H1 (cell line): ENCODE measurements around the gene ABCG1. TPM values are rescaled to one million over a fixed set of nuclear protein-coding genes. Genes with fewer than 3 reads are reported as not detected.

ENCODE experiments used
- CTCF ChIA-PET: fragments of 300-600 bp; sonication (Branson Sonifier 250); formaldehyde crosslinking; loops from one replicate; lab custom pipeline; 2021; ENCODE audit not compliant: partially characterized antibody; lab: Charles Lee
- POLR2A ChIA-PET: fragments of 300-600 bp; sonication (Branson Sonifier 250); formaldehyde crosslinking; loops from one replicate; lab custom pipeline; 2021; ENCODE audit warnings: inconsistent platforms; ENCODE audit not compliant: partially characterized antibody; lab: Charles Lee
- DNase-seq, 2 experiments: peaks; one replicate each; pipeline versions ENCODE4 v3.0.0 to v3.0.0-alpha.2; 2010 to 2022; ENCODE audit warnings: low spot score in 2 of 2, low read depth in 1 of 2, mixed read lengths in 1 of 2
- FAIRE-seq: peaks from 2 replicates; lab custom pipeline; 2011; peaks lifted over from hg19 to GRCh38; lab: Jason Lieb, UNC
- H2AFZ ChIP-seq: 2 replicates; pipeline ENCODE4 v1.8.1; 2012; ENCODE audit warnings: low read length, inconsistent platforms
- H2AK5ac ChIP-seq: 2 replicates; pipeline ENCODE4 v1.6.1; 2013; ENCODE audit warnings: low read depth, low read length
- H2BK120ac ChIP-seq: replicated peaks from 2 replicates; pipeline ENCODE3; 2013; ENCODE audit warnings: low read depth, low read length, inconsistent platforms
- H2BK12ac ChIP-seq: 2 replicates; pipeline ENCODE4 v1.6.1; 2013; ENCODE audit warnings: low read depth, low read length
- H2BK15ac ChIP-seq: 2 replicates; pipeline ENCODE4 v1.6.1; 2013; ENCODE audit warnings: low read length
- H2BK20ac ChIP-seq: 2 replicates; pipeline ENCODE4 v1.6.1; 2013; ENCODE audit warnings: low read length
- H2BK5ac ChIP-seq: 2 replicates; pipeline ENCODE4 v1.6.1; 2013; ENCODE audit warnings: low read depth, low read length
- H3K14ac ChIP-seq: 2 replicates; pipeline ENCODE4 v1.6.1; 2013; ENCODE audit warnings: inconsistent platforms; ENCODE audit not compliant: insufficient read length
- H3K18ac ChIP-seq: 2 replicates; pipeline ENCODE4 v1.6.1; 2013; ENCODE audit warnings: low read length; ENCODE audit errors: extremely low read depth
- H3K23ac ChIP-seq: 2 replicates; pipeline ENCODE4 v1.6.1; 2013; ENCODE audit warnings: inconsistent platforms; ENCODE audit not compliant: insufficient read length
- H3K23me2 ChIP-seq: 2 replicates; pipeline ENCODE4 v1.6.1; 2013; ENCODE audit warnings: low read depth, low read length
- H3K27ac ChIP-seq: 2 replicates; pipeline ENCODE4 v1.6.1; 2011; ENCODE audit warnings: low read depth, low read length, inconsistent platforms
- H3K27me3 ChIP-seq, 4 experiments: replicated peaks in 1 of 4; 1 replicate in 1 of 4; 2 replicates in 3 of 4; pipeline versions ENCODE4 v1.6.1 to v1.8.1; 2011 to 2013; ENCODE audit warnings: low read length in 3 of 4, mild to moderate bottlenecking in 3 of 4, inconsistent platforms in 2 of 4, mixed read lengths in 2 of 4, moderate library complexity in 1 of 4; ENCODE audit not compliant: control insufficient read depth in 3 of 4, insufficient read depth in 3 of 4; ENCODE audit errors: extremely low read depth in 1 of 4
- H3K36me3 ChIP-seq, 4 experiments: 2 replicates each; pipeline versions ENCODE4 v1.6.1 to v1.8.1; 2011 to 2013; ENCODE audit warnings: mild to moderate bottlenecking in 4 of 4, low read length in 3 of 4, moderate library complexity in 2 of 4, control low read depth in 1 of 4, inconsistent platforms in 1 of 4; ENCODE audit not compliant: insufficient read depth in 4 of 4, control insufficient read depth in 2 of 4
- H3K4ac ChIP-seq: replicated peaks from 2 replicates; pipeline ENCODE3; 2013; ENCODE audit warnings: low read length, low read depth, mixed read lengths, inconsistent platforms; ENCODE audit not compliant: insufficient read length
- H3K4me1 ChIP-seq, 4 experiments: replicated peaks in 1 of 4; 1 replicate in 1 of 4; 2 replicates in 3 of 4; pipeline versions ENCODE4 v1.6.1 to v1.8.1; 2011 to 2013; ENCODE audit warnings: low read length in 3 of 4, inconsistent platforms in 2 of 4, mixed read lengths in 1 of 4; ENCODE audit not compliant: insufficient read depth in 4 of 4, control insufficient read depth in 3 of 4
- H3K4me2 ChIP-seq, 2 experiments: 2 replicates each; pipeline versions ENCODE4 v1.6.1 to v1.8.1; 2011 to 2013; ENCODE audit warnings: low read depth in 2 of 2, low read length in 2 of 2, control low read depth in 1 of 2, inconsistent platforms in 1 of 2, mild to moderate bottlenecking in 1 of 2; ENCODE audit not compliant: insufficient read depth in 1 of 2
- H3K4me3 ChIP-seq, 4 experiments: fragments of 200-600, 300-600 bp in 1 of 4; sonication (generic), shearing (Covaris generic), sonication (Bioruptor Twin) in 1 of 4; 2 replicates each; pipeline versions ENCODE4 v1.5.1 to v1.8.1; 2011 to 2016; ENCODE audit warnings: low read length in 4 of 4, low read depth in 3 of 4, control low read depth in 2 of 4, inconsistent platforms in 2 of 4, mild to moderate bottlenecking in 2 of 4, mixed read lengths in 1 of 4, moderate library complexity in 1 of 4; ENCODE audit not compliant: insufficient read depth in 2 of 4; ENCODE audit errors: extremely low read depth in 1 of 4
- H3K56ac ChIP-seq: replicated peaks from 2 replicates; pipeline ENCODE3; 2013; ENCODE audit warnings: low read depth, mild to moderate bottlenecking, mixed read lengths, low read length, inconsistent platforms; ENCODE audit not compliant: insufficient read length
- H3K79me1 ChIP-seq: 2 replicates; pipeline ENCODE4 v1.6.1; 2013; ENCODE audit warnings: low read depth, low read length, control low read depth
- H3K79me2 ChIP-seq, 2 experiments: 2 replicates each; pipeline versions ENCODE4 v1.6.1 to v1.8.1; 2012 to 2013; ENCODE audit warnings: low read length in 2 of 2, mild to moderate bottlenecking in 2 of 2, inconsistent platforms in 1 of 2; ENCODE audit not compliant: insufficient read depth in 2 of 2, control insufficient read depth in 1 of 2
- H3K9ac ChIP-seq, 4 experiments: replicated peaks in 1 of 4; 1 replicate in 1 of 4; 2 replicates in 3 of 4; pipeline versions ENCODE4 v1.6.1 to v1.8.1; 2011 to 2013; ENCODE audit warnings: low read depth in 3 of 4, low read length in 3 of 4, control low read depth in 2 of 4, mild to moderate bottlenecking in 2 of 4, moderate library complexity in 2 of 4, inconsistent platforms in 1 of 4; ENCODE audit errors: extremely low read depth in 1 of 4
- H3K9me3 ChIP-seq, 2 experiments: 2 replicates each; pipeline versions ENCODE4 v1.6.1 to v1.8.1; 2012 to 2013; ENCODE audit warnings: mild to moderate bottlenecking in 2 of 2, moderate library complexity in 2 of 2, control low read depth in 1 of 2, inconsistent platforms in 1 of 2, low read depth in 1 of 2, low read length in 1 of 2, mixed read lengths in 1 of 2; ENCODE audit not compliant: insufficient read depth in 2 of 2
- H4K20me1 ChIP-seq, 2 experiments: replicated peaks in 1 of 2; 2 replicates each; pipeline versions ENCODE3 to v1.8.1; 2011 to 2013; ENCODE audit warnings: inconsistent platforms in 2 of 2, low read length in 2 of 2, mild to moderate bottlenecking in 1 of 2; ENCODE audit not compliant: insufficient read depth in 2 of 2, control insufficient read depth in 1 of 2
- H4K5ac ChIP-seq: 2 replicates; pipeline ENCODE4 v1.6.1; 2013; ENCODE audit warnings: low read length, low read depth, mixed read lengths, inconsistent platforms; ENCODE audit not compliant: insufficient read length
- H4K8ac ChIP-seq: 2 replicates; pipeline ENCODE4 v1.8.0; 2013; ENCODE audit warnings: mild to moderate bottlenecking, moderate library complexity, low read length, inconsistent platforms; ENCODE audit not compliant: insufficient read depth; ENCODE audit errors: extremely low read depth
- H4K91ac ChIP-seq: replicated peaks from 2 replicates; pipeline ENCODE3; 2013; ENCODE audit warnings: low read length, mixed read lengths, inconsistent platforms; ENCODE audit not compliant: insufficient read length
- ASH2L ChIP-seq: fragments of 200-600, 300-600 bp; sonication (generic); IDR thresholded peaks from one replicate; pipeline ENCODE4 v1.7.1; 2017; ENCODE audit warnings: low read length
- CBX5 ChIP-seq: fragments of 300-800, 300-1000 bp; sonication (generic); IDR thresholded peaks from 2 replicates; pipeline ENCODE4 v1.7.1; 2016; ENCODE audit warnings: antibody characterized with exemption, low read length, low read depth
- WGBS, 2 experiments: shearing (Covaris generic) in 1 of 2; methylation state at CpG; one replicate each; pipeline versions ENCODE4 v1.1.6 to v1.1.7; 2013 to 2015; ENCODE audit warnings: low lambda C conversion rate in 2 of 2, mixed read lengths in 2 of 2, inconsistent platforms in 1 of 2, low coverage in 1 of 2, missing lambda C conversion rate in 1 of 2; ENCODE audit not compliant: insufficient replicate concordance in 2 of 2, insufficient coverage in 1 of 2, insufficient read length in 1 of 2; ENCODE audit errors: extremely low coverage in 1 of 2, missing lambda C conversion rate in 1 of 2; 5-methylcytosine and 5-hydroxymethylcytosine counted together
- polyA plus RNA-seq, 7 experiments: library from polyadenylated mRNA; depleted of rRNA in 3 of 7; stranded (reverse) in 5 of 7; unstranded in 2 of 7; fragments of >200 nt in 5 of 7; fragments of 200-250 nt in 2 of 7; gene quantifications; 1 replicate in 5 of 7; 2 replicates in 1 of 7; 4 replicates in 1 of 7; pipeline versions ENCODE4 v1.2.1 to v1.2.3, GENCODE V29; 2011 to 2013; ENCODE audit warnings: missing spikeins in 2 of 7, mixed read lengths in 2 of 7
- total RNA-seq: library from RNA; stranded (reverse); fragmentation: NEBNext Ultra II Directional; extraction: Animal tissue kit (Norgen Biotek cat#: 25700); gene quantifications from 2 replicates; pipeline ENCODE4 v1.2.1, GENCODE V29; 2021
- TF ChIP-seq, protein P1 (sequence below): IDR thresholded peaks from 2 replicates; pipeline ENCODE4 v1.6.1; 2012; ENCODE audit warnings: low read length, inconsistent platforms
- TF ChIP-seq, protein P2 (sequence below), 3 experiments: IDR thresholded peaks; 1 replicate in 2 of 3; 2 replicates in 1 of 3; pipeline versions ENCODE4 v1.5.1 to v1.6.1; 2011; ENCODE audit warnings: low read length in 3 of 3, mild to moderate bottlenecking in 3 of 3, inconsistent platforms in 2 of 3, low read depth in 1 of 3, moderate library complexity in 1 of 3; ENCODE audit not compliant: insufficient read depth in 1 of 3; ENCODE audit errors: control extremely low read depth in 1 of 3

The ABCG1 gene
- total and polyA plus RNA-seq, 2 of the 8 experiments (the other 6 are each of a cell fraction or from before 2014, with no cell fraction given): 2.1 to 4.0 TPM

DNA sequence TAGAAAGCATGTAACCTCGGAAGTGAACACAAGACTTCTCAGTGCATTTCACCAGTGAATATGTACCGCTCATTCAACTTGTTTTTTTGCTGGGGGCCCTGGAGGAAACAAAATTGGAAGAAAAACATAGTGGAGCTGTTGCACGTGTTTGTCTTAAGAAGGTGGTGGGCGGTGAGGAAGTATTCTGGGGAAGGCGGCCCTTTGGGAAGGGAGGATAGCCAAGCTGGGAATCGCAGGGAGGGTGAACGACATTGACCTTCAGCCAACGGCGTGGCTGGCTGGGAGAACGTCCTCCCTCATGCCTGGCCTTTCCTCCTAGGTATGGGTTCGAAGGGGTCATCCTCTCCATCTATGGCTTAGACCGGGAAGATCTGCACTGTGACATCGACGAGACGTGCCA lies 76.9 kb downstream of the ABCG1 start:
- Histone ChIP-seq H3K4ac (no peak overlapping the region), H3K23me2 (peaks cover 16% of the 10 kb centered on the region; the same call in 1 of the 2 replicates), H3K4me3 (no peak overlapping the region), H2AK5ac (no peak overlapping the region), H3K4me1 (no peaks in the 10 kb centered on the region), H4K8ac (no peak overlapping the region), H3K14ac (no peak overlapping the region), H3K9ac (no peak overlapping the region), H2BK20ac (no peak overlapping the region), H4K5ac (no peak overlapping the region), H2BK120ac (no peak overlapping the region), H3K4me2 (no peak overlapping the region), H2BK12ac (no peak overlapping the region), H2AFZ (no peak overlapping the region), H3K27ac (no peak overlapping the region), H4K91ac (no peak overlapping the region), H3K27me3 (no peaks in the 10 kb centered on the region; a peak in 1 of 7 replicates), H3K9me3 (no peaks in the 10 kb centered on the region), H4K20me1 (peaks cover 0 to 11% of the 10 kb centered on the region in 2 experiments), H3K79me2 (no peaks in the 10 kb centered on the region), H2BK5ac (no peak overlapping the region), H2BK15ac (no peak overlapping the region), H3K23ac (no peak overlapping the region), H3K79me1 (peaks cover 8% of the 10 kb centered on the region), H3K36me3 (no peaks in the 10 kb centered on the region; a peak in 1 of 8 replicates), H3K18ac (no peak overlapping the region), H3K56ac (no peak overlapping the region)
- FAIRE-seq: no peak
- TF ChIP-seq CBX5 (no peak), ASH2L (no peak)
- TF ChIP-seq, protein P1, sequence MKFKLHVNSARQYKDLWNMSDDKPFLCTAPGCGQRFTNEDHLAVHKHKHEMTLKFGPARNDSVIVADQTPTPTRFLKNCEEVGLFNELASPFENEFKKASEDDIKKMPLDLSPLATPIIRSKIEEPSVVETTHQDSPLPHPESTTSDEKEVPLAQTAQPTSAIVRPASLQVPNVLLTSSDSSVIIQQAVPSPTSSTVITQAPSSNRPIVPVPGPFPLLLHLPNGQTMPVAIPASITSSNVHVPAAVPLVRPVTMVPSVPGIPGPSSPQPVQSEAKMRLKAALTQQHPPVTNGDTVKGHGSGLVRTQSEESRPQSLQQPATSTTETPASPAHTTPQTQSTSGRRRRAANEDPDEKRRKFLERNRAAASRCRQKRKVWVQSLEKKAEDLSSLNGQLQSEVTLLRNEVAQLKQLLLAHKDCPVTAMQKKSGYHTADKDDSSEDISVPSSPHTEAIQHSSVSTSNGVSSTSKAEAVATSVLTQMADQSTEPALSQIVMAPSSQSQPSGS: no peak
- TF ChIP-seq, protein P2, sequence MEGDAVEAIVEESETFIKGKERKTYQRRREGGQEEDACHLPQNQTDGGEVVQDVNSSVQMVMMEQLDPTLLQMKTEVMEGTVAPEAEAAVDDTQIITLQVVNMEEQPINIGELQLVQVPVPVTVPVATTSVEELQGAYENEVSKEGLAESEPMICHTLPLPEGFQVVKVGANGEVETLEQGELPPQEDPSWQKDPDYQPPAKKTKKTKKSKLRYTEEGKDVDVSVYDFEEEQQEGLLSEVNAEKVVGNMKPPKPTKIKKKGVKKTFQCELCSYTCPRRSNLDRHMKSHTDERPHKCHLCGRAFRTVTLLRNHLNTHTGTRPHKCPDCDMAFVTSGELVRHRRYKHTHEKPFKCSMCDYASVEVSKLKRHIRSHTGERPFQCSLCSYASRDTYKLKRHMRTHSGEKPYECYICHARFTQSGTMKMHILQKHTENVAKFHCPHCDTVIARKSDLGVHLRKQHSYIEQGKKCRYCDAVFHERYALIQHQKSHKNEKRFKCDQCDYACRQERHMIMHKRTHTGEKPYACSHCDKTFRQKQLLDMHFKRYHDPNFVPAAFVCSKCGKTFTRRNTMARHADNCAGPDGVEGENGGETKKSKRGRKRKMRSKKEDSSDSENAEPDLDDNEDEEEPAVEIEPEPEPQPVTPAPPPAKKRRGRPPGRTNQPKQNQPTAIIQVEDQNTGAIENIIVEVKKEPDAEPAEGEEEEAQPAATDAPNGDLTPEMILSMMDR (IDR thresholded peaks at IDR 0.05; ENCODE audit: control extremely low read depth in 1 of 3, insufficient read depth in 1 of 3, low read depth in 1 of 3, low read length in 3 of 3): no peak
- no peak for DNase-seq
- ChIA-PET POLR2A (no interaction called here), CTCF (interaction anchor here (0.7 to 2.2 kb wide), 10 partner anchors 11 to 238 kb away, joined by 3 to 11 read pairs (median 5); no protein-coding TSS in a partner anchor)
- 87% methylated on average over 13 of the region's 15 CpGs; no CpG with 5 or more reads in 1 of the 2 experiments for WGBS, 2 experiments
